Left kidney (tissue), 2 donors: ENCODE results near the gene SCIN. TPM values are rescaled to one million over a fixed set of nuclear protein-coding genes. Genes with fewer than 3 reads are reported as not detected.

Source experiments
- DNase-seq: peaks from one replicate; pipeline ENCODE4 v3.0.0-alpha.2; 2013
- polyA plus RNA-seq: library from polyadenylated mRNA; unstranded; fragments of 120-200 nt; gene quantifications from one replicate; pipeline ENCODE4 v1.2.1, GENCODE V29; 2013; ENCODE audit not compliant: insufficient read length

The SCIN gene
- polyA plus RNA-seq, 1 donor, result 112 TPM

GRCh38 chr7:12607134-12607533 lies 36.6 kb downstream of the SCIN start:
- DNase-seq, result no peak

- DNase-seq, result no peak
Measured at GRCh38 chr7:12609561-12609960, 39.0 kb downstream of the SCIN start.

- no peak for DNase-seq
Measured at GRCh38 chr7:12610899-12611298, 40.4 kb downstream of the SCIN start.

GRCh38 chr7:12612622-12613021 lies 42.1 kb downstream of the SCIN start:
- no peak for DNase-seq

GRCh38 chr7:12619461-12620069 lies 49.0 kb downstream of the SCIN start:
- no peak for DNase-seq

- no peak for DNase-seq
Measured at GRCh38 chr7:12620371-12620770, 49.9 kb downstream of the SCIN start.

- no peak for DNase-seq
Measured at GRCh38 chr7:12623223-12623622, 52.7 kb downstream of the SCIN start.

GRCh38 chr7:12623885-12624498 lies 53.5 kb downstream of the SCIN start:
- peak; percentile 39 for DNase-seq

- DNase-seq, result no peak
Measured at GRCh38 chr7:12625836-12626235, 55.3 kb downstream of the SCIN start.

GRCh38 chr7:12629816-12630512 lies 59.4 kb downstream of the SCIN start:
- no peak for DNase-seq

GRCh38 chr7:12630513-12630819 lies 59.9 kb downstream of the SCIN start:
- peak; percentile 45 for DNase-seq

- no peak for DNase-seq
Measured at GRCh38 chr7:12633582-12633981, 63.1 kb downstream of the SCIN start.

GRCh38 chr7:12635830-12636229 lies 65.3 kb downstream of the SCIN start:
- no peak for DNase-seq

- no peak for DNase-seq
Measured at GRCh38 chr7:12637328-12637727, 66.8 kb downstream of the SCIN start.

- DNase-seq, result no peak
Measured at GRCh38 chr7:12637819-12638592, 67.5 kb downstream of the SCIN start.

GRCh38 chr7:12638851-12639456 lies 68.4 kb downstream of the SCIN start:
- DNase-seq, result no peak

- DNase-seq, result no peak
Measured at GRCh38 chr7:12640299-12641096, 70.0 kb downstream of the SCIN start.

- no peak for DNase-seq
Measured at GRCh38 chr7:12641196-12641595, 70.7 kb downstream of the SCIN start.

GRCh38 chr7:12642508-12642907 lies 72.0 kb downstream of the SCIN start:
- no peak for DNase-seq

GRCh38 chr7:12643001-12643643 lies 72.6 kb downstream of the SCIN start:
- DNase-seq, result no peak

GRCh38 chr7:12643644-12644043 lies 73.1 kb downstream of the SCIN start:
- no peak for DNase-seq
